ENCODE measurements around the gene SLC1A2.

The SLC1A2 gene

DNA sequence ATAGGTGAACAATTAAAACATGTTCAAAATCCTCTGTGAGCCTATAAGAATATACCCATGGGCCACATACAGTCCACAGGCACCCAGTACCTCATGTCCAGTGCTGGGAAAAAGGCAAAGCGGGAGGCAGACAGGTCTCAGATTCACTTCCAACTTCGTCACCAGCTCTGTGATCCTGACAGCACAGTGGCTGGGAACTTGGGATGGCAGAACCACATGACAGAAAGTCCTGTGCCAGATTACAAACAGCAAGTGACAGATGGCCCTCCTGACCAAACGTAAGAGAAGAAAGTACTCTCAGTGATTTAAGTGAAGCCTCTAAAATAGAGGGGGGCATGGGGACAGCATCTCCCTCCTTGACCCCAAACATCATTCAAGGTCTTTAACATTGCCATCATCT is 5.8 kb downstream of the SLC1A2 start:
- TF ChIP-seq MYC (IDR thresholded peaks at IDR 0.05; ENCODE audit: low read depth, low read length) = no peak
- TF ChIP-seq CTCF (IDR thresholded peaks at IDR 0.05; ENCODE audit: low read depth, low read length) = no peak
- TF ChIP-seq POLR2A (IDR thresholded peaks at IDR 0.05; ENCODE audit: extremely low read depth, insufficient read length) = no peak
- TF ChIP-seq, protein P1, sequence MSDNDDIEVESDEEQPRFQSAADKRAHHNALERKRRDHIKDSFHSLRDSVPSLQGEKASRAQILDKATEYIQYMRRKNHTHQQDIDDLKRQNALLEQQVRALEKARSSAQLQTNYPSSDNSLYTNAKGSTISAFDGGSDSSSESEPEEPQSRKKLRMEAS (IDR thresholded peaks at IDR 0.05; ENCODE audit: low read depth, low read length) = no peak
- no peak for DNase-seq (ENCODE audit: low read depth)
- no peak overlapping the region for H3K4me3 ChIP-seq (ENCODE audit: low read depth, low read length)

GRCh38 chr11:35412285-35412684 is 7.1 kb downstream of the SLC1A2 start:
- peak; percentile 4 for DNase-seq (ENCODE audit: low read depth)
- TF ChIP-seq CTCF (IDR thresholded peaks at IDR 0.05; ENCODE audit: low read depth, low read length) = peak; percentile 37
- TF ChIP-seq, protein P1 (IDR thresholded peaks at IDR 0.05; ENCODE audit: low read depth, low read length) = no peak
- no peak overlapping the region for H3K4me3 ChIP-seq (ENCODE audit: low read depth, low read length)

GRCh38 chr11:35407041-35407440 is 12.3 kb downstream of the SLC1A2 start:
- DNase-seq (ENCODE audit: low read depth) = no peak
- H3K4me3 ChIP-seq (ENCODE audit: low read depth, low read length) = no peak overlapping the region
- TF ChIP-seq MYC (IDR thresholded peaks at IDR 0.05; ENCODE audit: low read depth, low read length) (no peak), POLR2A (IDR thresholded peaks at IDR 0.05; ENCODE audit: extremely low read depth, insufficient read length) (no peak), CTCF (IDR thresholded peaks at IDR 0.05; ENCODE audit: low read depth, low read length) (no peak)
- TF ChIP-seq, protein P1 (IDR thresholded peaks at IDR 0.05; ENCODE audit: low read depth, low read length) = no peak

GRCh38 chr11:35404388-35404775 is 15.0 kb downstream of the SLC1A2 start:
- peak; percentile 32 for DNase-seq (ENCODE audit: low read depth)
- TF ChIP-seq, protein P1 (IDR thresholded peaks at IDR 0.05; ENCODE audit: low read depth, low read length) = peak; percentile 46; the same call in 1 of the 2 replicates
- TF ChIP-seq CTCF (IDR thresholded peaks at IDR 0.05; ENCODE audit: low read depth, low read length) (peak; percentile 52), POLR2A (IDR thresholded peaks at IDR 0.05; ENCODE audit: extremely low read depth, insufficient read length) (no peak), MYC (IDR thresholded peaks at IDR 0.05; ENCODE audit: low read depth, low read length) (no peak)

GRCh38 chr11:35403765-35404387 is 15.5 kb downstream of the SLC1A2 start:
- H3K4me3 ChIP-seq (ENCODE audit: low read depth, low read length) = no peak overlapping the region
- TF ChIP-seq, protein P1 (IDR thresholded peaks at IDR 0.05; ENCODE audit: low read depth, low read length) = no peak
- TF ChIP-seq MYC (IDR thresholded peaks at IDR 0.05; ENCODE audit: low read depth, low read length) = no peak
- DNase-seq (ENCODE audit: low read depth) = no peak

More at GRCh38 chr11:35404388-35404775, 15.0 kb downstream of the SLC1A2 start:
- H3K4me3 ChIP-seq (ENCODE audit: low read depth, low read length) = no peak overlapping the region

- no peak overlapping the region for H3K4me3 ChIP-seq (ENCODE audit: low read depth, low read length)
- TF ChIP-seq POLR2A (IDR thresholded peaks at IDR 0.05; ENCODE audit: extremely low read depth, insufficient read length) (no peak), MYC (IDR thresholded peaks at IDR 0.05; ENCODE audit: low read depth, low read length) (no peak), CTCF (IDR thresholded peaks at IDR 0.05; ENCODE audit: low read depth, low read length) (no peak)
- TF ChIP-seq, protein P1 (IDR thresholded peaks at IDR 0.05; ENCODE audit: low read depth, low read length) = no peak
- no peak for DNase-seq (ENCODE audit: low read depth)
These were observed 16.4 kb downstream of the SLC1A2 start for GRCh38 chr11:35402751-35403660.
